GM21786 (cell line): ENCODE results near the gene STATH.
"Not testable (repeated sequence)": the region's sequence is repeated elsewhere in the genome, so short reads cannot be mapped to it uniquely, and the experiment has no call there.

Experiments used
- ATAC-seq: cut with Tn5 transposase; IDR thresholded peaks from one replicate; pipeline ENCODE4 v1.9.1; 2021; ENCODE audit not compliant: unreplicated experiment

The STATH gene

DNA sequence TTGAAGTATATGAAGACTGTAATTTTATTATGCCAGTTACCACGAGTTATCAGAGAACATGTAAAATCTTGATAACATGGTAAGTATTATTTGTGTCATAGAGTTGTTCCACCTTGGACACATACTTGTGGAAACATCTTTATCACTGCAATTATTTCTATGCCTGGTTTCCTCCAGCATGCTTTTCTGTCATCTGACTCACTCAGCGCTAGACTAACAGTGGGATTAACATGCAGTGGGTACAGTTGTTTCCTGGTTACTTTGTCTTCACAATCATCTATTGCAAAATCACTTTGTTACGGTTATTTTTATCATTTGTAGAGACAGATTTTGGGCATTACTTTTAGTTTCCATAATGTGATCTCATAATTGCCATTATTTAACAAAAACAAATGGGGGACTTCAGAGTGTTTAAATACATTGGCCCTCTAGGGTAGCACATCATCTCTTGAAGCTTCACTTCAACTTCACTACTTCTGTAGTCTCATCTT lies at the start of gene STATH:
Gene STATH (plus strand): TSS at position 441 of the 491 bp plus-strand sequence. CDS start 2,472 bp downstream, outside the sequence.
- ATAC-seq, result no peak

DNA sequence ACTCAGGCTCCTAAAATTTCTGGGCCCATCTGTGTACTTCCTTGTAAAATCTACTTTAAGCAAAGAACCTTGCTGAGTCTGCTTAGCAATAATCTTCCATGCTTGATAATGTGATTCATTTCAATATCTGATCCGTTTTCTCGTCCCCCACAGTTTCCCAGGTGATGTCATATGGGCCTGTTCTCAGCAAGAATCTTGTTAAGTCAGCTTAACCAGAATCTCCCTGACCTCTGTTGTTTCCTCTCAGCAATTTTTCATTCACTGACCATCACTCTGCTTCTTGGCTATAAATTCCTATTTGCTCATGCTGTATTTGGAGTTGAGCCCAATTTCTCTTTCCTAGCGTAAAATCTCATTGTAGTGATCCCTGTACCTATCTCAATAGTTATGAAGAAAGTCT lies 44.2 kb upstream of the STATH start:
- ATAC-seq, result no peak

- ATAC-seq, result no peak
Measured at GRCh38 chr4:69957209-69957608, 38.6 kb upstream of the STATH start.

DNA sequence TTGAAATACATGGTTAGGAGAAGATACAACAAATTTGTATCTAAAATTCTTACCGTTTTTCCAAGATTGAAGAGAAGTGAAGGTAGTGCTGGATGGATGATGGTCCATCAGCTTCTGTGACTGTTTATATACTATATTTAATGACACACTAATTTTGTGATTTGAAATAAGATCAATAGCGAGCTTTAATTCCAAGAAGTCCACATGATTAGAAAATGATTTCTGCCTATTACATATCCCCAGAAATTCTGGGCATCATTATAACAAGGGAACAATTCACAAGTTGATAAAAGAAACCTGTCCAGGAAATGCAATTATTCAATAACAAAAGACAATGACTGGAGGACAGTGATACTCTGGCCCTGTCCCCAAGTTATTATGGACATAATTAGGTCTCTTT lies 30.1 kb upstream of the STATH start, which contains the start of gene CSN2:
Gene CSN2 (minus strand): TSS at position 101 of the 400 bp plus-strand sequence. CDS start 4,733 bp downstream, outside the sequence.
- no peak for ATAC-seq

DNA sequence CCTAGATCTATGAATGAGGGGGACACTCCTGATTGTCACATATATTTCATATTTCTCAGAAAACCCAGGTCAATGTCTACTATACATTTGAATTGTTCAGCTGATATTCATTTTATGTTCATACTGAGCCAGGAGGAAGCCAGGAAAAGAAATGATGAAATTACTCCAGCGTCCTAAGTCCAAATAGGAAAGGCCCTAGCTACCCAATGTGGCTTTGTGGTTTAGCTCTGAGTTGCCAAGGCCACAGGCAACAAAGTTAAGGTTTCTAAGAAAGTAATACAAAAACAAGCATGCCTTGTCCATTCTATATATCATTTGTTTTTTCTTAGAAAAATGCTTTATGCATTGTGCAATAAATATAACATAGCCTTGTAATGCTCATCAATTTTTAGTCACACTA lies 25.7 kb upstream of the STATH start:
- ATAC-seq, result no peak

GRCh38 chr4:69974631-69975030 lies 21.1 kb upstream of the STATH start:
- ATAC-seq, result no peak

DNA sequence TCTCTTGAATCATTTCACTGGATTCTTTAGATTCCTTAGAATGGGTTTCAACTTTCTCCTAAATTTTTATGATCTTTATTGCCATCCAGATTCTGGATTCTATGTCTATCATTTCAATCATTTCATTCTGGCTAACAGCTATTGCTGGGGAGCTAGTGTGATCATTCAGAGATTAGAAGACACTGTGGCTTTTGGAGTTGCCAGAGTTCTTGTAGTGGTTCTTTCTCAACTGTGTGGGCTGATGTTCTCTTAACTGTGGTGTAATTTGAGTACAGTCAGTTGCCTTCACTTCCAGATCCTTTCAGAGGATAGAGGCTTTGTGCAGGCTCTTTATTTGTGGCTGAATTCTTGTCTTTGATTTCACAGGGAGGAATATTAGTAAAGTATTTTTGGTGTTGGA lies 18.2 kb upstream of the STATH start:
- no peak for ATAC-seq

GRCh38 chr4:69984030-69984443 lies 11.7 kb upstream of the STATH start:
- peak; percentile 62 for ATAC-seq

DNA sequence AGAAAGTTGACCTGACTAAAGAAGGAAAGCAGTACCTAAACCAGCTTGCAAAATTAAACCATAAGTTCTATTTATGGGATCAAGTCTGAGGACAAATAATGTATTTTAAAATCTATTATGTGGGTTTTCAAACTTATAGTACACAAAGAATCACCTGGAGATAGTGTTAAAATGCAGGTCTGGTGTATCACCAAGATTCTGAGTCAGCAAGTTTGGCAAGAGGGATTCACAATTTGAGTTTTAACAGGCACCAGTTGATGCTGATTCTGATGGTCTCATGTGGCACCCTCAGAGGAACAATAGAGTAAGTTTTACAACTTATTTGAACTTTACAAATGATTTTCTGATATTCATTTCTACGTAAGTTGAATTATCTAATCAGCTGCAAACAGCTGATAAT lies 9.1 kb upstream of the STATH start:
- no peak for ATAC-seq

DNA sequence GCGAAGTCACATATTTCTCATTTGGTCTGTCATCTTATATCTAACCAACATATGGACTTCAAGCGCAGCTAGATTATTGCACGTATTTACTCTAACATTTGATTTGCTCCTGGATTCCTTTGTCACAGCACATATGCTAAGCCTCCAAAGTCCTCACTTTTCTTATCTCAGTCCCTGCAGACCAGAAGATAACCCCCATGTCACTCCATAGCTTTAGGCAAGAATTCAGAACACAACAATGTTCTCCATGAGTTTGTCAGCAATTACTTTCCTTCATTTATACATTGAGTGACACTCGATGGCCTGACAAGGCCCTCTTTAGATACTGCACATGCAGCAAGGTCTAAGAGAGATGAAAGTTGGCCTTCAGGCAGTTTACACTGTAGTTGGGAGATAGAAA lies 4.8 kb upstream of the STATH start:
- ATAC-seq, result no peak

- no peak for ATAC-seq
Measured at GRCh38 chr4:69994782-69995181, 984 bp upstream of the STATH start.

DNA sequence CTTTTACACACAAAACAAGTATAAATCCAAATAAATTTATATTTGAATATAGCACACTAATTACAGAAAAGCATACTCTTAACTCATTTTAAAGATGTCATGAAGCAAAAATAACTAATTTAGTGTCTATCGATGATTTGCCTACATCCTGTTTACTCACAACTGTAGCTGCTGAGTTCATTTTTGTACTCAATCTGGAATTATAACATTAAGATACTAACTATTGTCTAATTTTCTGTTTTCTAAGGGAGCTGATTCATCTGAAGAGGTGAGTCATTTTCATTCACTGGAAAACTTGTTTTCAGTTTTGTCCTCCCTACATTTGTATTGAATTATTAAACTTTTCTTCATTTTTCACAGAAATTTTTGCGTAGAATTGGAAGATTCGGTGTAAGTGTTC lies 3.7 kb downstream of the STATH start:
- no peak for ATAC-seq

DNA sequence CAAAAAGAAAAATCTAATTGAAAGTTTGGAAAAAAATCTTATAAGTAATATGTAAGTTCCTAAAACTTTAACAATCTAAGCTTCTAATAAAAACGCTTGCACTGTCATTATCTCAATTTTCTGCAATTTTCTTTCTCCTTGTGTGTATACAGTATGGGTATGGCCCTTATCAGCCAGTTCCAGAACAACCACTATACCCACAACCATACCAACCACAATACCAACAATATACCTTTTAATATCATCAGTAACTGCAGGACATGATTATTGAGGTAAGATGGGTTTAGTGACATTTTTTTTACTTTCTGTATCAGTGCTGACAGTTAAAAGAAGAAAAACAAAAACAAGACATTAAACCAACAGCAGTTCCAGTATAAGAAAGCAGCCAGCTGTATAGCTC lies 4.9 kb downstream of the STATH start:
- ATAC-seq, result no peak

GRCh38 chr4:70002507-70002906 lies 6.7 kb downstream of the STATH start:
- ATAC-seq, result no peak

DNA sequence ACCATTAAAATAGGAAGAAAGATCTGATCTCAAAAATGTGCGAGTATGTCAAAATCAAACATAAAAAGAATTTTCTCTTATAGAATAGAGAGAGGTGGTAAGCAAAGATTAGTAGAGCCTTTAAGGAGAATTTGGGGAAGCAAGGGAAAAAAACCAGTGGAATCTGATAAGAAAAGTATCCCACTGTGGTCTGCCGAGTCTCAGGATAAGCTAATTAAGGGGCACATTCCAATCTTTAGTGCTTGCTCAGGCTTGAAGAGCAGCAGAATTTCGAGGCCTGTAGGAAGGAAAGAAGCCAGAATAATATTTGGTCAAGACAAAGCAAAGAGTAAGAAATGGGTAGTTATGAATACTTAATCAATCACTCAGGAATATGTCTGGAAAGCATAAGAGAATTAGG lies 13.0 kb downstream of the STATH start:
- no peak for ATAC-seq

- ATAC-seq, result not testable (repeated sequence)
Measured at GRCh38 chr4:70019006-70019405, 23.2 kb downstream of the STATH start.

DNA sequence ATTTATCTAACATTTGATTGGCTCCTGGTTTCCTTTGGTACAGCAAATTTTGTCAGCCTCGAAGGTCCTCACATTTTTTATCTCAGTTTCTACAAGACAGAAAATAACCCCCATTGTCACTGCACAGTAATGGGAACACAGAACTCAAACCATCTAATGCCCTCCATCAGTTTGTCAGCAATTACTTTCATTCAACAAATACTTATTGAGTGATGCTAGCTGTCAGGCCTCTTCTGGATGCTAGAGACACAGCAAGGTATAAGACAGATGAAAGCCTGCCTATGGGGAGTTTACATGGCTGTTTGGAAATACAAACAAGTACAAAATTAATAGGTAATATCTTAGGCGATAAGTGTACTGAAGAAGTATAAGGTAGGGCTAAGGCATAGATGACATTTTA lies 27.5 kb downstream of the STATH start:
- ATAC-seq, result no peak

GRCh38 chr4:70027011-70027410 lies 31.2 kb downstream of the STATH start:
- ATAC-seq, result no peak

DNA sequence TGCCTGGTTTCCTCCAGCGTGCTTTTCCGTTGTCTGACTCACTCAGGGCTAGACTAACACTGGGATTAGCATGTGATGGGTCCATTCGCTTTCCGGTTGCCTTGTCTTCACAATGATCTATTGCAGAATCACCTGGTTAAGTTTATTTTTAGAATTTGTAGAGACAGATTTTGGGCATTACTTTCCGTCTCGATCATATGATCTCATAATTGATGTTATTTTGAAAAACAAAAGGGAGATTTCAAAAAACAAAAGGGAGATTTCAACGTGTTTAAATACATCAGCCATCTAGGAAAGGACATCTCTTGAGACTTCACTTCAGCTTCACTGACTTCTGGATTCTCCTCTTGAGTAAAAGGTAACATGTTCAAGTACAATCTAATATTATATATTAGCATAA lies 32.4 kb downstream of the STATH start, which contains the start of gene HTN3:
Gene HTN3 (plus strand): TSS at position 301 of the 400 bp plus-strand sequence. CDS start 2,282 bp downstream, outside the sequence.
- not testable (repeated sequence) for ATAC-seq

GRCh38 chr4:70037559-70037958 lies 41.8 kb downstream of the STATH start:
- ATAC-seq, result not testable (repeated sequence)

- not testable (repeated sequence) for ATAC-seq
Measured at GRCh38 chr4:70039928-70040327, 44.2 kb downstream of the STATH start.

- no peak for ATAC-seq
Measured at GRCh38 chr4:70041652-70042286, 46.0 kb downstream of the STATH start.

GRCh38 chr4:70050138-70050537 lies 54.4 kb downstream of the STATH start, which contains the start of gene HTN1:
Gene HTN1 (plus strand): TSS chr4:70050438. CDS start chr4:70053077, 2,639 bp downstream.
- not testable (repeated sequence) for ATAC-seq
